ENCODE measurements around the gene MAP2K5.

- TF ChIP-seq CTCF (IDR thresholded peaks at IDR 0.05; ENCODE audit: low read depth, low read length) (no peak), POLR2A (IDR thresholded peaks at IDR 0.05; ENCODE audit: extremely low read depth, insufficient read length) (no peak)
These were observed 36.7 kb downstream of the MAP2K5 start for GRCh38 chr15:67579164-67579563.
